GM20000 (cell line): Measurements from ENCODE around the gene FN3KRP.
A peak's percentile ranks its signal among the peaks of the same experiment; 100 is the strongest.

Experiments
- DNase-seq: peaks from one replicate; pipeline ENCODE4 v3.0.0; 2012; ENCODE audit warnings: low spot score
- CTCF ChIP-seq: IDR thresholded peaks from 2 replicates; pipeline ENCODE4 v1.5.1; 2012; ENCODE audit warnings: mild to moderate bottlenecking, control low read depth; ENCODE audit errors: extremely low read depth, missing control alignments

Gene FN3KRP

GRCh38 chr17:82696916-82697807 is 19.3 kb upstream of the FN3KRP start:
- TF ChIP-seq CTCF, result no peak
- DNase-seq, result peak; percentile 56

- TF ChIP-seq CTCF, result no peak
- no peak for DNase-seq
Observed at GRCh38 chr17:82697808-82698064, 18.8 kb upstream of the FN3KRP start.

GRCh38 chr17:82698065-82698973 is 18.2 kb upstream of the FN3KRP start, which contains the start of gene RAB40B:
Gene RAB40B (minus strand): TSS chr17:82698698. CDS start chr17:82698596, 102 bp downstream.
- TF ChIP-seq CTCF, result no peak
- DNase-seq, result peak; percentile 100

- no peak for DNase-seq
- TF ChIP-seq CTCF, result no peak
Observed at GRCh38 chr17:82698974-82699442, 17.5 kb upstream of the FN3KRP start.

- no peak for DNase-seq
- no peak for TF ChIP-seq CTCF
Observed at GRCh38 chr17:82699551-82699950, 17.0 kb upstream of the FN3KRP start.

- no peak for DNase-seq
- no peak for TF ChIP-seq CTCF
Observed at GRCh38 chr17:82702231-82702927, 14.1 kb upstream of the FN3KRP start.
